Esophagus squamous epithelium (tissue), 5 donors: Measurements from ENCODE around the gene DHH. TPM values are rescaled to one million over a fixed set of nuclear protein-coding genes. Genes with fewer than 3 reads are reported as not detected.
"Not testable (repeated sequence)": the region's sequence is repeated elsewhere in the genome, so short reads cannot be mapped to it uniquely, and the experiment has no call there.

Experiments
- DNase-seq: peaks from one replicate; lab custom pipeline; 2025; lab: John Stamatoyannopoulos, UW
- H3K27ac ChIP-seq, 4 donors: fragments of 200-600 bp; sonication (generic); one replicate each; pipeline ENCODE4 v1.5.1; 2016 to 2019; ENCODE audit warnings: mild to moderate bottlenecking in 1 of 4
- H3K27me3 ChIP-seq, 4 donors: fragments of 200-600 bp; sonication (generic); 1 replicate in 3 of 4; 2 replicates in 1 of 4; pipeline versions ENCODE4 v1.5.1 to v1.6.0; 2017 to 2021; ENCODE audit warnings: antibody characterized with exemption in 1 of 4
- H3K36me3 ChIP-seq, 3 donors: fragments of 200-600 bp; sonication (generic); one replicate each; pipeline ENCODE4 v1.5.1; 2016 to 2019
- H3K4me1 ChIP-seq, 3 donors: fragments of 200-600 bp; sonication (generic); one replicate each; pipeline ENCODE4 v1.5.1; 2017 to 2019
- H3K4me3 ChIP-seq, 4 donors: fragments of 200-600 bp; sonication (generic); 1 replicate in 3 of 4; 2 replicates in 1 of 4; pipeline ENCODE4 v1.5.1; 2016 to 2019; ENCODE audit warnings: mild to moderate bottlenecking in 2 of 4, moderate library complexity in 1 of 4
- H3K9me3 ChIP-seq, 3 donors: fragments of 200-600 bp; sonication (generic); one replicate each; pipeline ENCODE4 v1.5.1; 2016 to 2019
- CTCF ChIP-seq, 6 experiments: fragments of 450-650 bp in 4 of 6; fragments of 200-600 bp in 2 of 6; sonication (generic) in 2 of 6; IDR thresholded peaks; one replicate each; pipeline ENCODE4 v1.5.1; 2016 to 2019; ENCODE audit warnings: antibody characterized with exemption in 6 of 6, mild to moderate bottlenecking in 4 of 6, moderate library complexity in 4 of 6
- POLR2A ChIP-seq, 4 donors: fragments of 450-650 bp; IDR thresholded peaks; one replicate each; pipeline ENCODE4 v1.6.1; 2017; ENCODE audit warnings: antibody characterized with exemption in 4 of 4, mild to moderate bottlenecking in 4 of 4, moderate library complexity in 3 of 4
- WGBS, 2 donors: methylation state at CpG; one replicate each; pipeline ENCODE4 v1.1.5; 2018; 5-methylcytosine and 5-hydroxymethylcytosine counted together
- intact Hi-C: fragments of 100-400 bp; cut with DNase I; formaldehyde crosslinking; loops from one replicate; pipeline ENCODE4 v1.15.0; 2022
- total RNA-seq, 4 donors: library from RNA; depleted of rRNA; stranded (reverse); fragments of >200 nt; gene quantifications; one replicate each; pipeline ENCODE4 v1.1.0, GENCODE V29; 2016
- donor health status: DM: yes; HTN: yes; CAD: no.

The DHH gene
- total RNA-seq = under 1 TPM in 3 of 4 donors, not detected in 1; 0.19 to 0.31 (median 0.21) TPM

- Histone ChIP-seq H3K4me3 (peak within 1 kb of the TSS in 3 of 4 donors; percentile 27 to 59 (median 32)), H3K9me3 (no peaks in the 10 kb centered on the region), H3K27me3 (peaks cover 21 to 57% (median 30%) of the 10 kb centered on the region in 4 donors), H3K27ac (peak within 1 kb of the TSS in 2 of 4 donors; percentile 5 to 14), H3K36me3 (peaks cover 5 to 35% (median 8%) of the 10 kb centered on the region in 3 donors), H3K4me1 (peaks cover 40 to 56% (median 51%) of the 10 kb centered on the region in 3 donors)
- no peak for DNase-seq
- 0% methylated on average over 4 of the region's 49 CpGs; no CpG with 5 or more reads in 1 of the 2 donors for WGBS, 2 donors
- intact Hi-C loops = loop anchor here (10.0 kb wide), 1 partner anchor 140 kb away; no protein-coding TSS in a partner anchor
- no peak for TF ChIP-seq POLR2A (IDR thresholded peaks at IDR 0.05)
- TF ChIP-seq CTCF (IDR thresholded peaks at IDR 0.05) = no peak
These were observed at the start of gene DHH for GRCh38 chr12:49094160-49094974. Gene DHH (minus strand): TSS chr12:49094801. CDS start chr12:49094512, 289 bp downstream.

GRCh38 chr12:49144384-49144783 is 49.8 kb upstream of the DHH start:
- Histone ChIP-seq H3K36me3 (no peaks in the 10 kb centered on the region), H3K27me3 (no peaks in the 10 kb centered on the region), H3K9me3 (no peaks in the 10 kb centered on the region), H3K27ac (no peak overlapping the region), H3K4me1 (no peaks in the 10 kb centered on the region), H3K4me3 (no peak overlapping the region)
- TF ChIP-seq POLR2A (IDR thresholded peaks at IDR 0.05) (no peak), CTCF (IDR thresholded peaks at IDR 0.05) (no peak)
- no peak for DNase-seq
- intact Hi-C loops = no loop called here
- WGBS, 2 donors = 84 to 93% methylated on average over 2 of the region's 2 CpGs

- no peak overlapping the region for H3K4me3 ChIP-seq
- H3K4me1 ChIP-seq = peaks cover 0 to under 1% (median 0%) of the 10 kb centered on the region in 3 donors
- H3K27me3 ChIP-seq = no peaks in the 10 kb centered on the region
- DNase-seq = no peak
- H3K9me3 ChIP-seq = no peaks in the 10 kb centered on the region
- intact Hi-C loops = no loop called here
- WGBS, 2 donors = 83 to 92% methylated on average over 2 of the region's 2 CpGs
- TF ChIP-seq CTCF (IDR thresholded peaks at IDR 0.05) (no peak), POLR2A (IDR thresholded peaks at IDR 0.05) (no peak)
- no peaks in the 10 kb centered on the region for H3K36me3 ChIP-seq
- no peak overlapping the region for H3K27ac ChIP-seq
These were observed 44.4 kb upstream of the DHH start for GRCh38 chr12:49138999-49139398.

GRCh38 chr12:49138587-49138986 is 44.0 kb upstream of the DHH start:
- no peak for DNase-seq
- no peaks in the 10 kb centered on the region for H3K27me3 ChIP-seq
- intact Hi-C loops = no loop called here
- H3K4me3 ChIP-seq = no peak overlapping the region
- 39 to 48% methylated on average over 2 of the region's 2 CpGs for WGBS, 2 donors
- no peak overlapping the region for H3K27ac ChIP-seq
- no peaks in the 10 kb centered on the region for H3K9me3 ChIP-seq
- no peaks in the 10 kb centered on the region for H3K36me3 ChIP-seq
- TF ChIP-seq POLR2A (IDR thresholded peaks at IDR 0.05) = no peak
- no peak for TF ChIP-seq CTCF (IDR thresholded peaks at IDR 0.05)
- peaks cover 0 to 5% (median 2%) of the 10 kb centered on the region in 3 donors for H3K4me1 ChIP-seq

GRCh38 chr12:49137476-49137875 is 42.9 kb upstream of the DHH start:
- intact Hi-C loops = no loop called here
- Histone ChIP-seq H3K4me1 (peaks cover 0 to 16% (median 8%) of the 10 kb centered on the region in 3 donors), H3K27me3 (no peaks in the 10 kb centered on the region), H3K9me3 (no peaks in the 10 kb centered on the region), H3K4me3 (no peak overlapping the region), H3K27ac (no peak overlapping the region), H3K36me3 (no peaks in the 10 kb centered on the region)
- 100% methylated on average over 1 of the region's 1 CpG for WGBS, 2 donors
- TF ChIP-seq POLR2A (IDR thresholded peaks at IDR 0.05) = no peak
- no peak for TF ChIP-seq CTCF (IDR thresholded peaks at IDR 0.05)
- DNase-seq = no peak

GRCh38 chr12:49136997-49137396 is 42.4 kb upstream of the DHH start:
- peaks cover 2 to 20% (median 10%) of the 10 kb centered on the region in 3 donors for H3K4me1 ChIP-seq
- H3K36me3 ChIP-seq, H3K27me3 ChIP-seq, DNase-seq, H3K27ac ChIP-seq, H3K9me3 ChIP-seq, intact Hi-C loops, H3K4me3 ChIP-seq: not testable (repeated sequence)
- 92 to 93% methylated on average over 3 of the region's 3 CpGs for WGBS, 2 donors
